Fibroblast of lung (primary cell): ENCODE data around the gene UPF1.

ENCODE experiments used
- CTCF ChIP-seq, 2 donors: IDR thresholded peaks in 1 of 2; conservative IDR thresholded peaks in 1 of 2; 1 replicate in 1 of 2; 2 replicates in 1 of 2; pipeline ENCODE4 v1.5.1; 2011 to 2012; ENCODE audit warnings: low read length in 2 of 2, control low read depth in 1 of 2, inconsistent platforms in 1 of 2, low read depth in 1 of 2, mild to moderate bottlenecking in 1 of 2
- EZH2 ChIP-seq: IDR thresholded peaks from 2 replicates; pipeline ENCODE4 v1.5.1; 2012; ENCODE audit warnings: low read length, control low read depth, mild to moderate bottlenecking; ENCODE audit errors: missing control alignments

GRCh38 chr19:18842166-18842565 lies 10.4 kb downstream of the UPF1 start:
- TF ChIP-seq CTCF (conservative IDR thresholded peaks at IDR 0.05 in 1 of 2, IDR thresholded peaks at IDR 0.05 in 1 of 2; ENCODE audit: low read depth in 1 of 2, low read length in 2 of 2) (no peak), EZH2 (no peak)
